ENCODE results near the gene TIMM23.

GRCh38 chr10:46012746-46013145 lies 40.5 kb downstream of the TIMM23 start:
- TF ChIP-seq POLR2A (IDR thresholded peaks at IDR 0.05; ENCODE audit: low read depth, low read length) (no peak), SPI1 (IDR thresholded peaks at IDR 0.05; ENCODE audit: low read depth, low read length) (no peak), POLR2AphosphoS5 (IDR thresholded peaks at IDR 0.05; ENCODE audit: low read depth, low read length) (no peak), POU2F2 (IDR thresholded peaks at IDR 0.05; ENCODE audit: low read depth, low read length) (no peak), TAF1 (IDR thresholded peaks at IDR 0.05; ENCODE audit: low read depth, low read length) (no peak)

All from GM12891 (cell line).